ENCODE data around the gene WTAP.
"Not testable (repeated sequence)": the region's sequence is repeated elsewhere in the genome, so short reads cannot be mapped to it uniquely, and the experiment has no call there.

The WTAP gene

DNA sequence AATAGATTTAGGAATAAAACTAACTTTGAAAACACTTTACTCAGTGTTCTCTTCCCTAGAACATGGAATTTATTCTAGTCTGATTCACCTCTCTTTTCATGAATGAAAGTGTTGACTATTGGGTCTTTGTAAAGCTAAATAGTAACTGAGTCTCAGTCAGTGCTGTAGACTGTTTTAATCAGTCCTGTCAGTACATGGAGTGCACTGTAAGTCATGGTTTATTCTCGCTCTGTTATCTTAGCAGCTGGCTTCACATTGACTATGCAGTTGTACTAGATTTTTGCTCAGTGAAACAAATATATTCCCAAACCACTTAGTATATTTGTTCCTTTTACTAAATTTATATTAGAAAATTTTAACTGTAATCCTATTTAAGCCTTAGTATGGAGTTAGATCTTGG is 19.5 kb downstream of the WTAP start:
- no peak overlapping the region for H2AFZ ChIP-seq (ENCODE audit: low read length)
- TF ChIP-seq EZH2 (optimal IDR thresholded peaks at IDR 0.05; ENCODE audit: low read depth, low read length) (no peak), EZH2phosphoT487 (IDR thresholded peaks at IDR 0.05; ENCODE audit: low read length) (no peak)
- TF ChIP-seq, protein P1, sequence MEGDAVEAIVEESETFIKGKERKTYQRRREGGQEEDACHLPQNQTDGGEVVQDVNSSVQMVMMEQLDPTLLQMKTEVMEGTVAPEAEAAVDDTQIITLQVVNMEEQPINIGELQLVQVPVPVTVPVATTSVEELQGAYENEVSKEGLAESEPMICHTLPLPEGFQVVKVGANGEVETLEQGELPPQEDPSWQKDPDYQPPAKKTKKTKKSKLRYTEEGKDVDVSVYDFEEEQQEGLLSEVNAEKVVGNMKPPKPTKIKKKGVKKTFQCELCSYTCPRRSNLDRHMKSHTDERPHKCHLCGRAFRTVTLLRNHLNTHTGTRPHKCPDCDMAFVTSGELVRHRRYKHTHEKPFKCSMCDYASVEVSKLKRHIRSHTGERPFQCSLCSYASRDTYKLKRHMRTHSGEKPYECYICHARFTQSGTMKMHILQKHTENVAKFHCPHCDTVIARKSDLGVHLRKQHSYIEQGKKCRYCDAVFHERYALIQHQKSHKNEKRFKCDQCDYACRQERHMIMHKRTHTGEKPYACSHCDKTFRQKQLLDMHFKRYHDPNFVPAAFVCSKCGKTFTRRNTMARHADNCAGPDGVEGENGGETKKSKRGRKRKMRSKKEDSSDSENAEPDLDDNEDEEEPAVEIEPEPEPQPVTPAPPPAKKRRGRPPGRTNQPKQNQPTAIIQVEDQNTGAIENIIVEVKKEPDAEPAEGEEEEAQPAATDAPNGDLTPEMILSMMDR (IDR thresholded peaks at IDR 0.05; ENCODE audit: low read length): no peak
- no peaks in the 10 kb centered on the region for H3K9me2 ChIP-seq (replicated peaks; ENCODE audit: insufficient read depth, low read length)
- H3K9me3 ChIP-seq (replicated peaks; ENCODE audit: insufficient read depth, low read length): no peaks in the 10 kb centered on the region
- H3K4me2 ChIP-seq (ENCODE audit: low read depth, low read length): no peak overlapping the region
- no peak overlapping the region for H3K27ac ChIP-seq (ENCODE audit: low read length)
- H3K4me1 ChIP-seq (ENCODE audit: low read length): no peaks in the 10 kb centered on the region
- H3K27me3 ChIP-seq (replicated peaks; ENCODE audit: insufficient read depth, low read length): no peaks in the 10 kb centered on the region
- no peak overlapping the region for H3K4me3 ChIP-seq (ENCODE audit: low read length)
- peaks cover 22% of the 10 kb centered on the region for H3K79me2 ChIP-seq (ENCODE audit: low read length)
- H4K20me1 ChIP-seq (ENCODE audit: insufficient read depth, low read length): no peaks in the 10 kb centered on the region
- no peaks in the 10 kb centered on the region for H3F3A ChIP-seq (ENCODE audit: insufficient read depth, low read length)
- DNase-seq: no peak
- no peak overlapping the region for H3K9ac ChIP-seq (ENCODE audit: low read length)
- no peaks in the 10 kb centered on the region for H3K36me3 ChIP-seq (replicated peaks; ENCODE audit: insufficient read depth, low read length)

DNA sequence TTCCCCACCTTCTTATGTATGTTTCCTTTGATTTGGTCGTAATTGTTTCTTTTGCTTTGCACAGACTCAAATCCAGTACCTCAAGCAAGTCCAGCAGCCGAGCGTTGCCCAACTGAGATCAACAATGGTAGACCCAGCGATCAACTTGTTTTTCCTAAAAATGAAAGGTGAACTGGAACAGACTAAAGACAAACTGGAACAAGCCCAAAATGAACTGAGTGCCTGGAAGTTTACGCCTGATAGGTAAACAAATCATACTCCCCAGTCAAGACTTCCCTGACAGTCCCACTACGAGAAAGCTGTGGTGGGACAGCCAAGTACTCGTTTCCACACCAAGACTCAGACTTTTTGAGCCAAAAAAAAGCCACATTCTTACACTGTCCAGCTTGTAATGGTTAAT is 20.8 kb downstream of the WTAP start:
- not testable (repeated sequence) for H3K27me3 ChIP-seq (replicated peaks; ENCODE audit: insufficient read depth, low read length); DNase-seq; H3K27ac ChIP-seq (ENCODE audit: low read length); H3K36me3 ChIP-seq (replicated peaks; ENCODE audit: insufficient read depth, low read length); H3K9me2 ChIP-seq (replicated peaks; ENCODE audit: insufficient read depth, low read length); H2AFZ ChIP-seq (ENCODE audit: low read length); H3K4me3 ChIP-seq (ENCODE audit: low read length); H3K9ac ChIP-seq (ENCODE audit: low read length); H3K4me1 ChIP-seq (ENCODE audit: low read length); H3K4me2 ChIP-seq (ENCODE audit: low read depth, low read length); H3F3A ChIP-seq (ENCODE audit: insufficient read depth, low read length); H4K20me1 ChIP-seq (ENCODE audit: insufficient read depth, low read length); H3K9me3 ChIP-seq (replicated peaks; ENCODE audit: insufficient read depth, low read length)
- peaks cover 18% of the 10 kb centered on the region for H3K79me2 ChIP-seq (ENCODE audit: low read length)

DNA sequence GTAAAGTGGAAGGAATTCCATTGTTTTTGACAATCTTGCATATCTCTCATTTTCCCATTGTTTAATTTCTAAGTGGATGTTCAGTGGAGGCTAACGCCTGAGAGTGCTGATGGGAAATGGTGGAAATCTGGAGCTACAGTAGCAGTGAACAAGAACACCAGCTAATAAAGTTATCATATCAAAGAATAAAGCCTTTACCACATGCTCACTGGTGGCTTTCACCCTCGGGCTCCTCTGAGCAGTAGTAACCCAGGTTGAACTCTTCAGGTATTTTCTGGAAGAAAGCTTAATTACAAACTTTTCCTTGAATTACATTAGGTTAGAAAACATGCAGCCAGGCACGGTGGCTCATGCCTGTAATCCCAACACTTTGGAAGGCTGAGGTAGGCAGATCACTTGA is 24.1 kb downstream of the WTAP start:
- Histone ChIP-seq H3K79me2 (ENCODE audit: low read length) (0 out of 2 replicates have a peak, but pooled peaks cover 2% of the 10 kb centered on the region), H3K27me3 (replicated peaks; ENCODE audit: insufficient read depth, low read length) (no peaks in the 10 kb centered on the region), H3F3A (ENCODE audit: insufficient read depth, low read length) (no peaks in the 10 kb centered on the region), H3K4me2 (ENCODE audit: low read depth, low read length) (no peak overlapping the region), H3K27ac (ENCODE audit: low read length) (no peak overlapping the region), H4K20me1 (ENCODE audit: insufficient read depth, low read length) (no peaks in the 10 kb centered on the region; the same call in 1 of the 2 replicates), H3K9me2 (replicated peaks; ENCODE audit: insufficient read depth, low read length) (no peaks in the 10 kb centered on the region), H3K36me3 (replicated peaks; ENCODE audit: insufficient read depth, low read length) (no peaks in the 10 kb centered on the region), H3K9ac (ENCODE audit: low read length) (no peak overlapping the region), H3K9me3 (replicated peaks; ENCODE audit: insufficient read depth, low read length) (no peaks in the 10 kb centered on the region), H3K4me1 (ENCODE audit: low read length) (no peaks in the 10 kb centered on the region), H2AFZ (ENCODE audit: low read length) (no peak overlapping the region), H3K4me3 (ENCODE audit: low read length) (no peak overlapping the region)
- no peak for DNase-seq
- TF ChIP-seq, protein P1 (IDR thresholded peaks at IDR 0.05; ENCODE audit: low read length): no peak
- TF ChIP-seq EZH2phosphoT487 (IDR thresholded peaks at IDR 0.05; ENCODE audit: low read length) (no peak), EZH2 (optimal IDR thresholded peaks at IDR 0.05; ENCODE audit: low read depth, low read length) (no peak)

GRCh38 chr6:159753081-159753872 is 26.0 kb downstream of the WTAP start:
- no peaks in the 10 kb centered on the region for H3K36me3 ChIP-seq (replicated peaks; ENCODE audit: insufficient read depth, low read length)
- H3K9me2 ChIP-seq (replicated peaks; ENCODE audit: insufficient read depth, low read length): no peaks in the 10 kb centered on the region
- H3K4me2 ChIP-seq (ENCODE audit: low read depth, low read length): no peak overlapping the region
- H3K27me3 ChIP-seq (replicated peaks; ENCODE audit: insufficient read depth, low read length): no peaks in the 10 kb centered on the region
- no peak overlapping the region for H3K27ac ChIP-seq (ENCODE audit: low read length)
- no peak for DNase-seq
- H3K4me1 ChIP-seq (ENCODE audit: low read length): no peaks in the 10 kb centered on the region
- H4K20me1 ChIP-seq (ENCODE audit: insufficient read depth, low read length): no peaks in the 10 kb centered on the region; the same call in 1 of the 2 replicates
- H3K79me2 ChIP-seq (ENCODE audit: low read length): no peaks in the 10 kb centered on the region
- no peaks in the 10 kb centered on the region for H3K9me3 ChIP-seq (replicated peaks; ENCODE audit: insufficient read depth, low read length)
- H3F3A ChIP-seq (ENCODE audit: insufficient read depth, low read length): no peaks in the 10 kb centered on the region
- no peak overlapping the region for H3K9ac ChIP-seq (ENCODE audit: low read length)
- no peak overlapping the region for H3K4me3 ChIP-seq (ENCODE audit: low read length)
- TF ChIP-seq EZH2 (optimal IDR thresholded peaks at IDR 0.05; ENCODE audit: low read depth, low read length) (no peak), EZH2phosphoT487 (IDR thresholded peaks at IDR 0.05; ENCODE audit: low read length) (no peak)
- TF ChIP-seq, protein P1 (IDR thresholded peaks at IDR 0.05; ENCODE audit: low read length): no peak
- H2AFZ ChIP-seq (ENCODE audit: low read length): no peak overlapping the region
